B cell (primary cell): ENCODE data around the gene CREB5. TPM values are rescaled to one million over a fixed set of nuclear protein-coding genes. Genes with fewer than 3 reads are reported as not detected.

Experiments used
- ATAC-seq: fragments of 200-7000 bp; cut with Tn5 transposase; one replicate; pipeline ENCODE4 v1.10.0; 2021; ENCODE audit warnings: low read depth, mild to moderate bottlenecking, moderate number of reproducible peaks, moderate library complexity
- CTCF ChIA-PET: fragments of 350-600 bp; sonication (Branson Sonifier 250); formaldehyde crosslinking; loops from one replicate; lab custom pipeline; 2021; ENCODE audit warnings: antibody characterized with exemption, inconsistent platforms; lab: Charles Lee
- POLR2A ChIA-PET: fragments of 350-600 bp; sonication (Branson Sonifier 250); formaldehyde crosslinking; loops from one replicate; lab custom pipeline; 2021; ENCODE audit warnings: antibody characterized with exemption; lab: Charles Lee
- DNase-seq: peaks from one replicate; pipeline ENCODE4 v3.0.0; 2013
- H2AFZ ChIP-seq: 2 replicates; pipeline ENCODE4 v1.6.1; 2012; ENCODE audit warnings: mild to moderate bottlenecking, low read depth, low read length; ENCODE audit not compliant: insufficient read depth, poor library complexity, severe bottlenecking
- H3K27ac ChIP-seq, 2 donors: 1 replicate in 1 of 2; 2 replicates in 1 of 2; pipeline ENCODE4 v1.5.1; 2012 to 2013; ENCODE audit warnings: low read length in 2 of 2, mild to moderate bottlenecking in 2 of 2, moderate library complexity in 1 of 2
- H3K27me3 ChIP-seq, 4 experiments: fragments of 200-600 bp in 1 of 4; sonication (generic) in 1 of 4; replicated peaks in 1 of 4; 1 replicate in 2 of 4; 2 replicates in 2 of 4; pipeline versions ENCODE4 v1.6.1 to v1.7.0; 2013 to 2016; ENCODE audit warnings: low read length in 3 of 4, mild to moderate bottlenecking in 2 of 4, mixed read lengths in 1 of 4, moderate library complexity in 1 of 4; ENCODE audit not compliant: insufficient read depth in 4 of 4, control insufficient read depth in 3 of 4; ENCODE audit errors: control extremely low read depth in 1 of 4
- H3K36me3 ChIP-seq, 2 experiments: replicated peaks in 1 of 2; 1 replicate in 1 of 2; 2 replicates in 1 of 2; pipeline versions ENCODE4 v1.6.1 to v1.7.1; 2013; ENCODE audit warnings: low read length in 1 of 2; ENCODE audit not compliant: insufficient read depth in 2 of 2, control insufficient read depth in 1 of 2; ENCODE audit errors: control extremely low read depth in 1 of 2, extremely low read depth in 1 of 2
- H3K4me1 ChIP-seq, 2 donors: fragments of 200-600 bp in 1 of 2; sonication (generic) in 1 of 2; 1 replicate in 1 of 2; 2 replicates in 1 of 2; pipeline versions ENCODE4 v1.5.1 to v1.6.1; 2013 to 2017; ENCODE audit warnings: low read length in 2 of 2; ENCODE audit not compliant: control insufficient read depth in 2 of 2, insufficient read depth in 2 of 2
- H3K4me2 ChIP-seq: replicated peaks from 2 replicates; pipeline ENCODE3; 2012; ENCODE audit warnings: mild to moderate bottlenecking, low read depth, low read length; ENCODE audit not compliant: poor library complexity, severe bottlenecking
- H3K4me3 ChIP-seq, 5 experiments: fragments of 200-600 bp in 1 of 5; sonication (generic) in 1 of 5; 1 replicate in 3 of 5; 2 replicates in 2 of 5; pipeline versions ENCODE4 v1.5.1 to v1.7.0; 2011 to 2016; ENCODE audit warnings: low read length in 4 of 5, mild to moderate bottlenecking in 4 of 5, low read depth in 2 of 5, control low read depth in 1 of 5, moderate library complexity in 1 of 5; ENCODE audit not compliant: insufficient read depth in 1 of 5; ENCODE audit errors: control extremely low read depth in 1 of 5, extremely low read depth in 1 of 5
- H3K79me2 ChIP-seq: fragments of 200-600 bp; sonication (generic); one replicate; pipeline ENCODE4 v1.6.0; 2016; ENCODE audit warnings: low read length; ENCODE audit not compliant: control insufficient read depth, insufficient read depth
- H3K9ac ChIP-seq: fragments of 200-600 bp; sonication (generic); 2 replicates; pipeline ENCODE4 v1.6.1; 2017; ENCODE audit warnings: mild to moderate bottlenecking, low read length, moderate library complexity
- H3K9me3 ChIP-seq, 3 donors: one replicate each; pipeline versions ENCODE4 v1.6.1 to v1.7.1; 2013; ENCODE audit warnings: low read length in 2 of 3; ENCODE audit not compliant: control insufficient read depth in 2 of 3, insufficient read depth in 1 of 3; ENCODE audit errors: control extremely low read depth in 1 of 3
- H4K20me1 ChIP-seq: 2 replicates; pipeline ENCODE4 v1.6.0; 2012; ENCODE audit warnings: mild to moderate bottlenecking, low read length; ENCODE audit not compliant: insufficient read depth, control insufficient read depth, poor library complexity, severe bottlenecking
- H3K27ac Mint-ChIP-seq: one replicate; pipeline ENCODE4 v1.8.0; 2021; ENCODE audit warnings: mixed read lengths
- H3K27me3 Mint-ChIP-seq: one replicate; pipeline ENCODE4 v1.8.0; 2021; ENCODE audit warnings: mixed read lengths
- H3K4me1 Mint-ChIP-seq: one replicate; pipeline ENCODE4 v1.8.0; 2021; ENCODE audit warnings: mixed read lengths
- H3K4me3 Mint-ChIP-seq: one replicate; pipeline ENCODE4 v1.8.0; 2021; ENCODE audit warnings: mixed read lengths
- H3K9me3 Mint-ChIP-seq: one replicate; pipeline ENCODE4 v1.8.0; 2022; ENCODE audit warnings: mixed read lengths; ENCODE audit not compliant: insufficient read depth
- EZH2 ChIP-seq: IDR thresholded peaks from 2 replicates; pipeline ENCODE4 v1.6.1; 2012; ENCODE audit warnings: borderline replicate concordance, low read depth, mild to moderate bottlenecking, moderate library complexity, low read length; ENCODE audit not compliant: insufficient read depth, poor library complexity, severe bottlenecking
- WGBS: methylation state at CpG from one replicate; pipeline ENCODE4 v1.1.5; 2013; ENCODE audit warnings: missing lambda C conversion rate; ENCODE audit not compliant: insufficient coverage; 5-methylcytosine and 5-hydroxymethylcytosine counted together
- intact Hi-C: fragments of 100-400 bp; cut with micrococcal nuclease; formaldehyde crosslinking; loops from one replicate; pipeline ENCODE4 v1.10.0; 2022
- polyA plus RNA-seq: library from polyadenylated mRNA; depleted of rRNA; stranded (reverse); fragments of >200 nt; gene quantifications from 2 replicates; pipeline ENCODE4 v1.2.3, GENCODE V29; 2012
- total RNA-seq, 2 donors: library from RNA; stranded (reverse); fragments of 120-200 nt in 1 of 2; gene quantifications; 1 replicate in 1 of 2; 2 replicates in 1 of 2; pipeline versions ENCODE4 v1.2.3 to v1.2.4, GENCODE V29; 2013 to 2022
- TF ChIP-seq, protein P1 (sequence below): fragments of 200-600 bp; IDR thresholded peaks from one replicate; pipeline ENCODE4 v1.8.0; 2022; ENCODE audit warnings: antibody characterized with exemption, mild to moderate bottlenecking

CREB5 gene
- total and polyA plus RNA-seq, 2 donors (not counting 1 experiment from before 2014, with no cell fraction given), result 0.05 to 0.95 TPM

DNA sequence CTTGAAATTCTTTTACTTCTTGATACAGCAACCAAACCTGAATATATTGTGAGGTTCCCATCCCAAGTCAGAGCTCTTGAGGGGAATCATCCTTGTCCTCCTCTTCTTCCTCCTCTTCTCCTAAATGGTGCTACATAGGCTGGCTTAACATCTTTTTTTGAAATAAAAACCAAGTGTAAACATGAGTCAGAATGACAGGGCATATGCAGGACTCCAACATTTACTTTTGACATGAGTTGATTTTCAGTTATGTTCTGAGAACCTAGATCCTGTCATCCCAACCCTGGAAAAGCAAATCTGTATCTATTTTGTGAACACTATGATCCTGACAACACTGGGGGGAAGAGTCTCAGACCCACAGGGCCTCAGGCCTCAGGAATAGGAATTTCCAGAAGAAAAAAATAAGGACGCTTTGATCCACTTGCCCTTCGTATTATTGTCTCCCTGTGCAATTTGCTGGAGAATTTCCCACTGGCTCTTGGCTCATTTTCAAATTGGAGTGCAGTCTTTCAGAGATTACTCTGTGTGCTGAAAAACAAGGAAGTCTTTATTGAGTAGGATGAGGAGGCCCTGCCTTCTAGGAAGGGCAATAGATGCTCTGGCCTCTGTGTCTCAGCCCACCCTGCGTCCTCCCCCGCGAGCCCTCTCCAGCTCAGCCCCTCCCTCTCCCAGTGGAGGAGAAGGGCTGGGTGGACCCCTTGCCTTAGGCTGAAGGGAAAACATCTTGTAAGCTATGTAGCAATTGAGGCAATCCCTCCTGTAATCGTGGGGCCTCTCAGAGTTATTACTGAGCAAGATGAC lies 121.6 kb downstream of the CREB5 start:
- H3K4me3 ChIP-seq, result no peak overlapping the region
- Mint-ChIP-seq H3K9me3 (peaks cover 5% of the 10 kb centered on the region), H3K27ac (no peak overlapping the region), H3K4me1 (peaks cover 5% of the 10 kb centered on the region), H3K27me3 (peaks cover 12% of the 10 kb centered on the region), H3K4me3 (no peak overlapping the region)
- WGBS, result 63% methylated on average over 3 of the region's 6 CpGs
- TF ChIP-seq EZH2, result no peak
- TF ChIP-seq, protein P1, sequence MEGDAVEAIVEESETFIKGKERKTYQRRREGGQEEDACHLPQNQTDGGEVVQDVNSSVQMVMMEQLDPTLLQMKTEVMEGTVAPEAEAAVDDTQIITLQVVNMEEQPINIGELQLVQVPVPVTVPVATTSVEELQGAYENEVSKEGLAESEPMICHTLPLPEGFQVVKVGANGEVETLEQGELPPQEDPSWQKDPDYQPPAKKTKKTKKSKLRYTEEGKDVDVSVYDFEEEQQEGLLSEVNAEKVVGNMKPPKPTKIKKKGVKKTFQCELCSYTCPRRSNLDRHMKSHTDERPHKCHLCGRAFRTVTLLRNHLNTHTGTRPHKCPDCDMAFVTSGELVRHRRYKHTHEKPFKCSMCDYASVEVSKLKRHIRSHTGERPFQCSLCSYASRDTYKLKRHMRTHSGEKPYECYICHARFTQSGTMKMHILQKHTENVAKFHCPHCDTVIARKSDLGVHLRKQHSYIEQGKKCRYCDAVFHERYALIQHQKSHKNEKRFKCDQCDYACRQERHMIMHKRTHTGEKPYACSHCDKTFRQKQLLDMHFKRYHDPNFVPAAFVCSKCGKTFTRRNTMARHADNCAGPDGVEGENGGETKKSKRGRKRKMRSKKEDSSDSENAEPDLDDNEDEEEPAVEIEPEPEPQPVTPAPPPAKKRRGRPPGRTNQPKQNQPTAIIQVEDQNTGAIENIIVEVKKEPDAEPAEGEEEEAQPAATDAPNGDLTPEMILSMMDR, result no peak
- H3K9ac ChIP-seq, result no peak overlapping the region
- no peak for DNase-seq
- ChIA-PET POLR2A (no interaction called here), CTCF (no interaction called here)
- peaks cover 0 to 7% (median 4%) of the 10 kb centered on the region in 3 donors for H3K9me3 ChIP-seq
- H2AFZ ChIP-seq, result no peak overlapping the region
- intact Hi-C loops, result no loop called here
- no peaks in the 10 kb centered on the region for H4K20me1 ChIP-seq
- no peak overlapping the region for H3K27ac ChIP-seq
- peaks cover 0 to 3% (median 0%) of the 10 kb centered on the region in 4 experiments for H3K27me3 ChIP-seq
- H3K4me1 ChIP-seq, result no peaks in the 10 kb centered on the region
- H3K4me2 ChIP-seq, result no peak overlapping the region
- no peaks in the 10 kb centered on the region for H3K79me2 ChIP-seq
- no peak for ATAC-seq
- H3K36me3 ChIP-seq, result no peaks in the 10 kb centered on the region

DNA sequence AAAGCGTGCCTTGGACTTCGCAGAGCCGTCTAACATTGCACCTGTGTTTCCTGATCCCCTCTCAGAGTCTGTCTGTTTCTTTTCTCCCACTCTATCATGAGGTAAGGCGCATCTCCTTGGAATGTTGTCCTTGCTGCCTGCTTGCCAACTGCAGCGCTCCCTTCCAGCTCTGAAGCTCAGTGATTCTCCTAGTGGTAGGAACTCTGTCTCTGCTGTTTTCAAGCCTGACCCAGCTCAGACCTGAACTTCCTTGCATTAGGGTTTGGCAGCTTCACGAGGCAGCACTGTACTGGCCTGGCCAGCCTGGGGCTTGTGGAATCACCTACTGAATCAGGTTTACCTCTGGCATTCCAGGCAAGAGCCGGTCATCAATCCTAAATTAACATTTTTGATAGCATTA lies 123.9 kb downstream of the CREB5 start:
- Mint-ChIP-seq H3K9me3 (peaks cover 5% of the 10 kb centered on the region), H3K4me3 (no peak overlapping the region), H3K27me3 (peaks cover 18% of the 10 kb centered on the region), H3K27ac (no peak overlapping the region), H3K4me1 (peaks cover 5% of the 10 kb centered on the region)
- Histone ChIP-seq H3K4me1 (no peaks in the 10 kb centered on the region), H2AFZ (no peak overlapping the region), H4K20me1 (no peaks in the 10 kb centered on the region), H3K36me3 (no peaks in the 10 kb centered on the region), H3K9ac (no peak overlapping the region), H3K27ac (no peak overlapping the region), H3K79me2 (no peaks in the 10 kb centered on the region), H3K4me2 (no peak overlapping the region), H3K27me3 (no peaks in the 10 kb centered on the region), H3K9me3 (peaks cover 0 to 7% (median 4%) of the 10 kb centered on the region in 3 donors), H3K4me3 (no peak overlapping the region)
- WGBS, result 87% methylated on average over 5 of the region's 7 CpGs
- ChIA-PET POLR2A (no interaction called here), CTCF (no interaction called here)
- TF ChIP-seq, protein P1, result no peak
- TF ChIP-seq EZH2, result no peak
- intact Hi-C loops, result no loop called here
- ATAC-seq (no peak), DNase-seq (no peak)
